GM20431 (cell line): ENCODE data around the gene CUL7.
"Not testable (repeated sequence)": the region's sequence is repeated elsewhere in the genome, so short reads cannot be mapped to it uniquely, and the experiment has no call there.

Source experiments
- in situ Hi-C: fragments of 300-500 bp; cut with MseI, MboI; formaldehyde crosslinking; loops from one replicate; pipeline ENCODE4 v1.15.0; 2020; ENCODE audit warnings: low sequenced_read_pairs; ENCODE audit not compliant: unreplicated experiment

The CUL7 gene

DNA sequence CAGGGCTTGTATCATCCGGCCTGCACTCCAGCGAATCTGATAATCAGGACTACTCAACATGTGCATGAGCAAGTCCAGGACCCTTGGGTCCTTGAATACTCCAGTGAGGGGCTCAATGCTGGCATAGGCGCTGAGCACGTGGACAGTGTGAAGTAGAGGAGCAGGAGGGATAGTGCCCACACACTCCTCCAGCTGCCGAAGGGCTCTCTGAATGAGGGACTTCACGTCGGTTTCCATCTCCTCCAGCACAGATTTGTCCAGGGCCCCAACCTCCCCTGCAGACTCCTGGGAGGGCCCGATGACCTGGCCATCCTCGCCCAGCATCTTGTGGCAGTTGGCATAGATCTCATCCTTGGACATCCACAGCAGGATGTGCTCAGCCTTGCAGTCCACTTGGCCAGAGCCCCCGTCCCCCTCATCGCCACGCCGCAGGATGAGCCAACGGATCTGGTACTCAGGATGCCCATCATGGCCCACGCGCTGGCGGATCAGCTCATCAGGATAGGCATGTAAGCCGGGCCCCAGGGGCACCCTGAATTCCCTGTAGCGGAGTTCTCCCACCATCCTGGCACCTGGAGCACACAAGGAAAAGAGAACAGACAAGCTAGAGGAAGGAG lies 1.3 kb downstream of the CUL7 start:
- in situ Hi-C loops = no loop called here

DNA sequence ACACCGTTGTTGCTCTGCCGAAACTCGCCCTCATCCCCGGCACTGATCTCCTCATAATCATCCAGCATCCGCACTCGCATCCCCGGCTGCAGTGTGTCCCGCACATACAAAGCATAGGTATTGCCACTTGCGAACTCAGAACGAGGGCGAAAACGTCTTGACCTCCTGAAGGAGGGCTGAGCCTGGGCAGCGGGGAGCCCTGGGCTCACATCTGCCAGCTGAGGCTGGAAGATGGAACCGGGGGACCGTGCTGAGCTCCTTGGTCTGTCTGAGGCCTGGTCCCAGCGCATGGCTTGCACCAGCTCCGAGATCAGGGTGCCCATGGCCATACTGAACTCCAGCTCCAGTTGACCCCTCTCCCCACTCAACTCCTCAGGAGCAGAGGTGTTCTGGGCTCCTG lies 2.7 kb downstream of the CUL7 start:
- in situ Hi-C loops = no loop called here

DNA sequence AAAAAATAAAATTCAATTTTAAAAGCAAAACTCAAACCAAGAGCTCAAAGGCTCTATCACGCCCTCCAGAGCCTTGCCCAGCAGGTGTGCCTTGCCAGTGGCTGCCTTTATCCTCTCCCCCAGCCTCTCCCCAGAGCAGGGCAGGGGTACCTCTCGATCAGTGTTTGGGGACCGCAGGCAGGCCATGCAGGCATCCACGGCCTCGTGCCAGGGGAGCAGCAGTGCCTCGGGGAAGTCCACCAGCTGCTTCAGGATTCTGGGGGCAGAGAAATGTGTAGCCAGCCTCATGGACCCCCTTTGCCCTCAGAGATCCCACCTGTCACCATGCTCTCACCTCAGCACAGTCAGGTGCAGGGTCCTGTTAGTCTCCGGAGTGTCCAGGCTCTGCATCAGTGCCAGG lies 5.7 kb downstream of the CUL7 start:
- in situ Hi-C loops = no loop called here

- in situ Hi-C loops = no loop called here
These were observed 8.2 kb downstream of the CUL7 start for GRCh38 chr6:43045371-43045930.

GRCh38 chr6:43043310-43043709 lies 10.3 kb downstream of the CUL7 start:
- in situ Hi-C loops = no loop called here

GRCh38 chr6:43041475-43041874 lies 12.2 kb downstream of the CUL7 start:
- in situ Hi-C loops = not testable (repeated sequence)

DNA sequence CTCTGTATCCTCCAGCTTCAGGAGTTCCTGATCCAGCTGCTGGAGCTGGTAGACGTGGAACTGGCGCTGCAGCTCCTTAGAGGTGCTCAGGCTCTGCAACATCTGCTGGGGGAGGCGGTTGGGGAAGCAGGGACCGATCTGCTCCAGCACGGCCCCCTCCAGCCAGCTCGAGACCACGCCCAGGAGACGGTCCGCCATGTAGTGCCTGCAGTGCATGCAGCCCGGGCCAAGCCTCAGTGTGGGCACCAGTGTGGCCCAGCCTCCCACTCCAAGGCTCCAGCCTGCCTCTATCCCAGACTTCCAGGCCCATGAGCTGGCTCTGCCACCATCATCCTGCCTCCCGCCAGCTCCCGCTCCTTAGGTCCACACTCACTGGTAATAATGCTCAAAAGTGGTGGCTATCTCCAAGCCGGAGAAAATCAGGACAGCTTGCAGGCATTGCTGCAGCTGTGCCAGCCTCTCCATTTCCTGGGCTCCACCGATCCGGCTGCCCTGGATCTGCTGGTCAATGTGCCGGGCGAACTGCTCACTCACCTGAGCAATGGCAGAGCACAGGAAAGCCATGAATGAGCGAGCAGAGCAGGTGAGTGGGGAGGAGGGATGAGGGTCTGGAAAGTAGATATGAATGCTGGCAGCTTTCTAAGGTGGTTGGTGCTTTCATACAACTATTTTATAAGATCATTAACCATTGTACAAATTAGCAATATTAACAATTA lies 13.0 kb downstream of the CUL7 start:
- in situ Hi-C loops = no loop called here

DNA sequence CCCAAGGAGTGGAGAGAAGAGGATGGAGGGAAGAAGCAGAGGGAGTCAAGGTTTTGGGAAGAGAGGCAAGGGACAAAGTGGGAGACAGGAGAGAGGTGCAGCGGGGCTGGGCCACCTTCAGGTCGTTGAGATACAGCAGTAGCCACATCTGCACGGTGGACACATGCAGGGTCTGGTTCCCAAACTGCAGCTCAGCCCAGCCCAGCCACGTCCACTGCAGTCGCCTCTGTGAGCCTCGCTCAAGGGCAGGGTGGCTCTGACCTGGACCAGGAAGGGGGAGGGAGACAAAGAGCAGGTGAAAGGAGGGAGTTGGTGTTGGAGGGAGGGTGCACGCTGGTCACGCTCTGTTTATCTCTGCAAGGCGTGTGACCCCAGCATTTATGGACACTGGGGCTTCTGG lies 14.9 kb downstream of the CUL7 start:
- in situ Hi-C loops = no loop called here

- in situ Hi-C loops = no loop called here
These were observed 15.9 kb downstream of the CUL7 start for GRCh38 chr6:43037706-43038105.

- in situ Hi-C loops = no loop called here
These were observed 16.5 kb downstream of the CUL7 start for GRCh38 chr6:43037197-43037596.

GRCh38 chr6:43036712-43037111 lies 16.9 kb downstream of the CUL7 start:
- in situ Hi-C loops = no loop called here

- in situ Hi-C loops = no loop called here
These were observed 18.0 kb downstream of the CUL7 start for GRCh38 chr6:43035495-43036194.

GRCh38 chr6:43034190-43034525 lies 19.5 kb downstream of the CUL7 start:
- in situ Hi-C loops = no loop called here

DNA sequence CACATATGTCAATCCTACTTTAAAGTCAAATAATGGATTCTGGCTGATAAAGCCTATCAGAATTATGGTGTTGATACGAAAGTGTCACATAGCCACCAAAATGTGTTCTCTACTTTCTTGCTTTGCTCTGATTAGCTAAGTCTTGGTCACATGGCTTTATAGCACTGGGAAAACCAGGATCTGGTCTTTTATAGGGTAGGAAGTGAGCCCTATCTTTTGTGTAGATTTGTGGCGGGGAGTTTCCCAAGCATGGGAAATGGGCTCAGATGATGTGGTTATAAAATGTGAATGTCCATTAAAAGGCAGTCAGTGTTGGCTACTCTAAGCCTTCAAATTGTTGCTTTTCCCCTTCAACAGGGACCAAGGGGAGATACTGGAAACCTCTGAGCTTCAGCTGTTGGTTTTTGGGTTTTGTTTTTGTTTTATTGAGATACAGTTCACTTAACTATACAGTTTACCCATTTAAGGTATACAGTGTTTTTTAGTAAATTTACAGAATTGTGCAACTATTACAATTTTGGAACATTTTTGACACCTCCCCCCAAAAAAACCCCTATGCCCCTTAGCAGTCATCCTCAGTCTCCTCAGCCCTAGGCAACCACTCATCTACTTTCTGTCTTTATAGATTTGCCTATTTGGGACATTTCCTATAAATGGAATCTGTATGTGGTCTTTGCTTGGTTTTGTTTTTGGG lies 20.0 kb downstream of the CUL7 start:
- in situ Hi-C loops = no loop called here

- in situ Hi-C loops = no loop called here
These were observed 21.3 kb downstream of the CUL7 start for GRCh38 chr6:43032326-43032725.

GRCh38 chr6:43029120-43029519 lies 24.5 kb downstream of the CUL7 start:
- in situ Hi-C loops = no loop called here

DNA sequence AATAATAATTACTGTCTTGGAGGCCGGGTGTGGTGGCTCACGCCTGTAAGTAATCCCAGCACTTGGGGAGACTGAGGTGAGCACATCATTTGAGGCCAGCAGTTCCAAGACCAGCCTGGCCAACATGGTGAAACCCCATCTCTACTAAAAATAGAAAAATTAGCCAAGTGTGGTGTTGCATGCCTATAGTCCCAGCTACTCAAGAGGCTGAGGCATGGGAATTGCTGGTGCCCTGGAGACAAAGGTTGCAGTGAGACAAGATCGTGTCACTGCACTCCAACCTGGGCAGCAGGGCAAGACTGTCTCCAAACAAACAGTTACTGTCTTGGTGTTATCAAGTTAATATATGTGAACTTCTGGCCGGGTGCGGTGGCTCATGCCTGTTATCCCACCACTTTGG lies 27.3 kb downstream of the CUL7 start:
- in situ Hi-C loops = no loop called here

GRCh38 chr6:43024436-43024835 lies 29.2 kb downstream of the CUL7 start:
- in situ Hi-C loops = no loop called here

- in situ Hi-C loops = no loop called here
These were observed 32.2 kb downstream of the CUL7 start, which contains the start of gene RRP36 for GRCh38 chr6:43021270-43022047. TSS of gene RRP36 (plus strand) at chr6:43021623. CDS start at chr6:43021655, 32 bp downstream.

DNA sequence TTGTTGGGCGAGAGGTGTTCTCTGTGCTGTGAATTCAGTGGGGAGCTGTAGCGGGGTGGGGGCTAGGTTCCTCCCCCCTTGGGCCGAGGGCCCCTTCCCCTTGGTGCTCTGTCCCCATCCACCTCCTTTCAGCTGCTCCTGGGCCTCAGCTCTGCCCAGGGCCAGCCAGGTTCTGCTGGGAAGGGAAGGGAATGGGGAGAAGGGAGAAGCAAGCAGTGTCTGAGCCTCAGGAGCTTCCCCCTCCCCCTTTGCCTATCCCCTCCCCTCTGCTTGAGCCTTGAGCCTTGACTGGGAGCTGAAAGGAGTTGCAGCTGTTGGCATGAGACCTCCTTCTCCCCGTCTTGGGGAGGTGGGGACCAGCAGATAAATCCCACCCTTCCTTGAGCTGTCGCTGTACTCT lies 32.8 kb downstream of the CUL7 start:
- in situ Hi-C loops = no loop called here
